ENCODE results near the gene CEACAM19. TPM values are rescaled to one million over a fixed set of nuclear protein-coding genes. Genes with fewer than 3 reads are reported as not detected.

CEACAM19 gene
- total and polyA plus RNA-seq, 2 of the 13 experiments (the other 11 are each of a cell fraction or from before 2014, with no cell fraction given) = 1.3 to 4.0 TPM

GRCh38 chr19:44643605-44644401 is 27.5 kb upstream of the CEACAM19 start, which contains the start of gene PVR (continued):
- no peak for TF ChIP-seq ZNF362 (CRISPR knock-in tag; IDR thresholded peaks at IDR 0.05; ENCODE audit: borderline replicate concordance)
- TF ChIP-seq MEIS1 (CRISPR knock-in tag; IDR thresholded peaks at IDR 0.05; ENCODE audit: borderline replicate concordance) = no peak
- peak; percentile 43 for TF ChIP-seq ZNF574 (CRISPR knock-in tag; IDR thresholded peaks at IDR 0.05)
- no peak for TF ChIP-seq ATAD3A (CRISPR knock-in tag; IDR thresholded peaks at IDR 0.05)
- peak; percentile 84 for TF ChIP-seq TEAD3 (CRISPR knock-in tag; optimal IDR thresholded peaks at IDR 0.05; ENCODE audit: borderline replicate concordance)
- no peak for TF ChIP-seq ZNF616 (CRISPR knock-in tag; IDR thresholded peaks at IDR 0.05; ENCODE audit: low read depth)
- TF ChIP-seq ZSCAN9 (CRISPR knock-in tag; IDR thresholded peaks at IDR 0.05; ENCODE audit: borderline replicate concordance) = no peak
- peak; percentile 82; the same call in 1 of the 2 replicates for TF ChIP-seq ZFP82 (CRISPR knock-in tag; IDR thresholded peaks at IDR 0.05; ENCODE audit: borderline replicate concordance)
- no peak for TF ChIP-seq ZFP62 (CRISPR knock-in tag; IDR thresholded peaks at IDR 0.05)
- peak; percentile 74 for TF ChIP-seq MXD3 (CRISPR knock-in tag; IDR thresholded peaks at IDR 0.05)
- peak; percentile 61; the same call in 1 of the 2 replicates for TF ChIP-seq KLF6 (CRISPR knock-in tag; IDR thresholded peaks at IDR 0.05)
- TF ChIP-seq ZNF788 (CRISPR knock-in tag; IDR thresholded peaks at IDR 0.05; ENCODE audit: borderline replicate concordance) = no peak
- no peak for TF ChIP-seq ZNF318 (CRISPR knock-in tag; IDR thresholded peaks at IDR 0.05)
- TF ChIP-seq, protein P1, sequence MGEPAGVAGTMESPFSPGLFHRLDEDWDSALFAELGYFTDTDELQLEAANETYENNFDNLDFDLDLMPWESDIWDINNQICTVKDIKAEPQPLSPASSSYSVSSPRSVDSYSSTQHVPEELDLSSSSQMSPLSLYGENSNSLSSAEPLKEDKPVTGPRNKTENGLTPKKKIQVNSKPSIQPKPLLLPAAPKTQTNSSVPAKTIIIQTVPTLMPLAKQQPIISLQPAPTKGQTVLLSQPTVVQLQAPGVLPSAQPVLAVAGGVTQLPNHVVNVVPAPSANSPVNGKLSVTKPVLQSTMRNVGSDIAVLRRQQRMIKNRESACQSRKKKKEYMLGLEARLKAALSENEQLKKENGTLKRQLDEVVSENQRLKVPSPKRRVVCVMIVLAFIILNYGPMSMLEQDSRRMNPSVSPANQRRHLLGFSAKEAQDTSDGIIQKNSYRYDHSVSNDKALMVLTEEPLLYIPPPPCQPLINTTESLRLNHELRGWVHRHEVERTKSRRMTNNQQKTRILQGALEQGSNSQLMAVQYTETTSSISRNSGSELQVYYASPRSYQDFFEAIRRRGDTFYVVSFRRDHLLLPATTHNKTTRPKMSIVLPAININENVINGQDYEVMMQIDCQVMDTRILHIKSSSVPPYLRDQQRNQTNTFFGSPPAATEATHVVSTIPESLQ (CRISPR knock-in tag; conservative IDR thresholded peaks at IDR 0.05) = no peak
